ENCODE results near the gene CACNA1S.

CACNA1S gene

DNA sequence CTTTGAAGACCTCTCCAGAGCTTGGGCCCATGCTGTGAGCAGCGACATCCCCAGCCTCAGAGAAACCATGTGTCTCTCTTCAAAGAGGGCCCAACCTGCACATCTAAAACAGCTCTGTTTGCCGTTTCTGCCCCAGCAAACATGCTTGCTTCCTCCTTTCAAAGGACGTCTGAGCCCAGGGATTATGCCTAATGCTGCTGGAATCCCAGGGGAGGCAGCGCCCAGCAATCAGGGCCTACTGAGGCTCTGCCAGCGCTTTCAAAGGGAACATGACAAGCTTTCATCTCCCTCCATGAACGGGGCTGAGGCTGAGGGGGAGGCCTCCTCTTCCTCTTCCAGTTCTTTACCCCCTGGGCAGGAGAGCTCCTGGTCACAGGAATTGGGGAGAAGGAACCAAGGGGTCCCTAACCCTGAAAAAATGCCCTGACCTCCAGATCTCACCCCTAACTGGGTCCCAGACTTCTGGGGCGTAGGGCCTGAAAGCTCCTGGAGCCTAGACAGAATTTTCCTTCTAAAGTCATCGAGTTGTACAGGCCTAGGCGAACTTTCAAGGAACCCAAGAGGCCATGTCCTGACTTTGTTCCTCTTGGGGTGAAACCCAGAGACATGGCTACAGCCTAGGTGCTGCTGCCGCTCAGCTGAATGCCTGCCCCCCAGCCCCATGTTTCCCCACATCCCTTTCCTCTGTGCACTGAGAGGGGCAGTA is 28.2 kb upstream of the CACNA1S start:
- no peak for DNase-seq

- DNase-seq = no peak
Measured at GRCh38 chr1:201139756-201140155, 27.5 kb upstream of the CACNA1S start.

GRCh38 chr1:201139306-201139705 is 27.1 kb upstream of the CACNA1S start:
- DNase-seq = no peak

DNA sequence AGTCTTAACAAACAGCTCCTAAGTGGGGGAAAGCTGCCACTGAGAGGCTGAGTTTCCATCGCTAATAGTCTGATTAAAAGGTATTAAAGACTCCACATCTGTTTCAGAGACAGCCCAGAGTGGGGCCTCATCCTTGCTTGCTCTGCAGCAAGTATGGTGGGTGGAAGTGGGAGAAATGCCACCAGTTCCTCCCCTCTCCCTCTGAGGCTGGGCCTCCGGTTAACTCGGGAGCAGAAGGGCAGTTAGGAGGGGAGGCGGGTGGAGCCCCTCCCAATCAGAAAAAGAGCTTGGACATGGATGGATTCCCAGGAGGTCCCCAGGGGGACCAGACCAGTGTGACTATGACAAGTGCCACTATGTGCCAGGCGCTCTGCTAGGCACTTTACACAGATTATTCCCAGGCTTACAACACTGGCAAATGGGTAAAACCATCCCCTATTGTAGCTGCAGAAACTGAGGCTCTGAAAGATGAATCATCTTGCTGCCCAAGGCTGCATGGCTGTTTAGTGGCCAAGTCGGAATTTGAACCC is 26.1 kb upstream of the CACNA1S start:
- no peak for DNase-seq

DNA sequence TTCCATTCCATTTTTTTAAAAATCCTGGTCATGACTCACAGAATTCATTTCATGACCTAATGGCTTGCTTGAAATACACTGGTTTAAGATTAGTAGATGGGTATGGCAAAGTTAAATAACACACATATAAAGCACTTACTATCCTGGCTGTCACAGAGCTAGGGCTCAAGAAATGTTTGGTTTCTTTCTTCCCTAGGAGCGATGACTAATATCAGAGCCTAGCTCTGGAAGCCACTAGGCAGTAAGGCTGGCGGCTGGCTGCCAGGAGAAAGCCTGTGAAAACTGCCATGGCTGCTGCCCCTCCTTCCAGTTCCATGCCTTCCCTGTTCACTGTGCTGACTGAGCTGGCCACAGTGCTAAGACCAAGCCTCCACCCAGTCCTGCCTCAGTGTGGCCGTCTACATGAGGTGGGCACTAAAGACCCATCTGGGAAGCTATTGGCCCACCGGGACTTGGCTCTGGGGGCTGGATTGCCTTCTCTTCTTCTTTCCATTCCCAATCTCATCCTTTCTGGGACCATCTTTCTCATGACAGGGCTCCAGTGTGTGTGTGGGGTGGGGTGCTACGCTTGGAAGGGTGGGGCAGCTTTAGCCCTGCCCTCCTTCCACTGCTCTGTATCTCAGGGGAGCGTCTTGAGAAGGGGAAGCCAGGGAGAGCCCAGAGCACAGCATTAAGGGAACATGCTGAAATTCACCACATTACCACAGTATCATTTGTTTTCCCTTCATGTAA is 25.5 kb upstream of the CACNA1S start:
- DNase-seq = no peak

GRCh38 chr1:201137024-201137392 is 24.8 kb upstream of the CACNA1S start:
- no peak for DNase-seq

DNA sequence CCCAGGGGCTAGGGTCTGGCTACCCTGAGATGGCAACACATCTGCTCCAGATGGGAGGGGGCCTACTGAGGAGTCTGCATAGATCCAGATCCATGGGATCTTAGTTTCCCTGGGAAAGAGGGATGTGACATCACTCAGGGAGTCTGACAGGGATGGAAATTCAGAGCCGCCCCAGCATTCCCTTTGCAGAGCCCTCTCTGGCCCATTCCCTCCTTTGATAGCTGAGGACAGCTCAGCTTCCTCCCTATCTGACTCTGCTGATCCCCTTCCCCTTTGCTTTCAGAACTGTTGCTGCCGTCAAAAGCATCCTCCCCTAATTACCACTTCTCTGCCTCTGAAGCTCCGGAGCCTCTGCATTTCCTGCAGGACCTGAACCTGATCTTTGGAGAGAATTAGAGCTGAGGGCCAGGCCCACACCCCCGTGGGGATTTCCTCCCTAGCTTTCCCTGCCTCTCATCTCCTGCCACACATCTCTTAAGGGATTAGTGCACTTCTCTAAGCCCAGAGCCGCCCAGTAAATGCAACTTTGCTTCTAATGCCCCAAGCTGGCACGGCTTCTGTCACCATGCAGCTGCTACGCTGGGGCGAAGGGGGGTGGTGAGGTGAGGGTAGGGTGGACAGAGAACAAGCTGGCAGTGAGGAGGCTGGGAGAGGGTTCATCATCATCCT is 24.3 kb upstream of the CACNA1S start:
- no peak for DNase-seq

- no peak for DNase-seq
Measured at GRCh38 chr1:201134405-201134804, 22.2 kb upstream of the CACNA1S start.

DNA sequence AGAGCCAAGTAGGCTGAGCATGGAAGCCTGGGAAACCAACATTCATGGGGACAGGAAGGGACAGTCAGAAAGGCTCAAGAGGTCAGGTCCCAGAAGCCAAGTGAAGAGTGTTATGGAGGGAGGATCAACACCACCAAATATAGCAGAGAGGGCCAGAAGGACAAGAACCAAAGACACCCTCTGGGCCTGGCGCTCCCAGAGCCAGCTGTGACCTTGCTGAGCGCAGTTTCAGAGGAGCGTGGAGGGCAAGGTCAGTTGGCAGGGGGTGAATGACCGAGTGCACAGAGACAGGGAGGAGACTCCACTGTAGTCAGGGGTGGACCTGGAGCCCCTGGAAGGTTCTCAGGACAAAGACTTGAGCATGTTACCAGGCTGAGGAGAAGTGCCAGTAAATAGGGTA is 19.2 kb upstream of the CACNA1S start:
- no peak for DNase-seq

- DNase-seq = no peak
Measured at GRCh38 chr1:201128962-201129361, 16.7 kb upstream of the CACNA1S start.

DNA sequence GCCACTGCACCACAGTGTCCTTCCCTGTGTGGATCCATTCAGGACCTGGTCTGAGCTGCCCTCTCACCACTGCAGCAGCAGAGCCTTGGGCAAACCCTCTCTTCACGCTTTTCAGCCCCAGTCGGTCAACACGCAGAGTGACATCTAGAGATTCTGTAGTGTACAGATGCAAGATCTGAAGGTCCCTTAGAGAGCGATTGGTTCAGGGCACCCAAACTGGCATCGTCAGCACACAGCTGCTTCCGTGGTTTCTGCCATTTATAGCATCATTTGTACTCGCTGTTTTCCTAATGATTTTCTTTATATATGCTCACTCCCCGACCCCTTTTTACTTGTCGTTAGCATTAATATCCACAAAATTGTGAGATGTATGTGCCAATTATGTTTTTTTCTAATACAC is 16.2 kb upstream of the CACNA1S start:
- no peak for DNase-seq

DNA sequence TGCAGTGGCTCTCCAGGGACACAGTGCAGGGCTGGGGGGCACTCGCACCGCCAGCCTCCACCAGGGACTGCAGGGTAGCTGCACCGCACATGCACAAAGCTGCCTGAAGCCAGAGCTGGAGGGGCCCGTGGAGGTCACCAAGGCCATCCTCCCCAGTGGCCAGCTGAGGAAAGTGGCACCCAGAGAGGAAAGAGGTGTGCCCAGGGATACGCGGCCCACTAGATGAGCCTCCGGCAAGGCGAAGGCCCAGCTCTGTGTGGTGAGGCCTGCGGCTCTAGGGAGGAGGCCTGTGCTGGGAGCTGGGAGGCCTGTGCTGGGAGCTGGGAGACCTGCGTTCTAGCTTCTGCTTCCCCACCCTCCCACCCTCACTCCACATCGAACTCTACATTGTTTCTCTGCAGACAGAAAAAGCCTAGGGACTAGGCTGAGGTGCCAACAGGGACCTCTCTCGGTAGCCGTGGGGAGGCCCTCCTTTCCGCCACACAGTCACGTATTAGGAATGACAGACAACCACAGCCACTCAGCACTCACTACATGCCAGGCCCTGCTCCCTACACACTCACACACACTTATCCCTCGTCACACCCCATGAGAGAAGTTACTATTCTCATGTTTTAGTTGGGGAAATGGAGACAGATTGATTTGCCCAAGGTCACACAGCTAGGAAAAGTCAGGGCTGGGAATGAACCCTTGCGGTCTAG is 15.7 kb upstream of the CACNA1S start:
- DNase-seq = no peak

GRCh38 chr1:201126832-201127754 is 14.9 kb upstream of the CACNA1S start, which contains the start of gene ASCL5:
TSS of gene ASCL5 (minus strand) at chr1:201127184. CDS start at chr1:201115372, 11,812 bp downstream.
- DNase-seq = peak; percentile 76

GRCh38 chr1:201126463-201126831 is 14.2 kb upstream of the CACNA1S start:
- DNase-seq = no peak

DNA sequence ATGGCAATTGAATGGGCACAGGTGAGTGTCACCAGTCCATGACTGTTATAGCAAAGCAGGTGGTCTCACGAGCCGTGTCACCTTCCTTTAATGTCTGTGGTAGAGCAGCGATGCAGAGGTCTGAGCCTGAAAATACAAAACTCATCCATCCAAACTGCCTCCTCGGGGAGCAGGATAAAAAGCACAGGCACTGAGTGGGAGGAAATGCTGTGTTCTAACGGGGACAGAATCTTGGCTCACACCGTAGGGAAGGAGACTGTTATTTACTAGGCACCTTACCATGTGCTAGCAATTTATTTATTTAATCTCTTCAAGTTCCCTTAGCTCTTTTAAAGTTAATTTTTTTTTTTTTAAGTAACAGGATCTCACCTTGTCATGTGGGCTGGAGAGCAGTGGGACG is 13.6 kb upstream of the CACNA1S start:
- DNase-seq = no peak

GRCh38 chr1:201125019-201125418 is 12.8 kb upstream of the CACNA1S start:
- DNase-seq = no peak

DNA sequence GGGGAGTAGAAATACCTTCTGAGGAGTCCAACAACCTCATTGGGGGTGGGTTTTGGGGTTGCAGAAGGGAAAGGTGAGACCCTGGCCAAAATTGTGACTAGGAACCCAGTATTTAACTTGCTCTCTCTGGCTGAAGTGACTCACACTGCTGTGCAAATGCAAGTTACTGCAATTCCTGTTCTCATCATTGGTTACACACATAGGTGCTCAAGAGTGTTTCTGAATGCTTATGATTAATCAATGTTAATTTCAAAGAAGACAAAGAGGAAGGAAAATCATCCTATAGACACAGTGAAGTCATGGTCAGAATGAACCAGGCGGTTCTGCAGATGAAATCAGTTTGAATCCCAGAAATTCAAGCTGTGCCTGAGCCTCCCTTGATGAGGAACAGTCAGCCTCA is 11.6 kb upstream of the CACNA1S start:
- no peak for DNase-seq

DNA sequence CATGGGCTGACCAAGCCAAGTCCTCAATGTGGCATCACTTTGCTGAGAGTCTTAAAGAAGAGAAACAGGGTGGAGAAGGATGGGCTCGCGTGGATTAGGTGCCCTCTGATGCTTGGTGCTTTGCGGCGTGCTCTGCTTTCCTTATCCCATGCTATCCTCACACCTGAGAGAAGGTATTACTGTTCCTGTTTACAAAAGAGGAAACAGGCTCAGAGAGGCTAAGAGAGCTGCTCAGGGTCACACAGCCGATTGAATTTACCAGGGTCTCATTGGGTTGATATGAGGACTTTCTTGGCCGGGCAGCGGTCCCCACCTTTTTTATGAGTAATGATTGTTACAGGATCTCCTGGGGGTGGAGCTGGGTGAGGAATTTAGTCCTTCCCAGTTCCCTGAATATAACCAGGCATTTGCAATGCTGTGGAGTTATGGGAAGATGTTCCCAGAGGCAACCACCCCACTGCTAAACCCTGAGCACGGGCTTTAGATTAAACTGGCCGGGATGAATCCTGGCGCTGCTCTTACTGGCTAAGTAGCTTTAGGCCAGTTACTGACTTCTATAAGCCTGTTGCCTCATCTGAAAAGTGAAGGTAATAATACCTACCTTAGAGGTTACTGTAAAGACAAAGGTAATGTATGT is 10.2 kb upstream of the CACNA1S start:
- no peak for DNase-seq

DNA sequence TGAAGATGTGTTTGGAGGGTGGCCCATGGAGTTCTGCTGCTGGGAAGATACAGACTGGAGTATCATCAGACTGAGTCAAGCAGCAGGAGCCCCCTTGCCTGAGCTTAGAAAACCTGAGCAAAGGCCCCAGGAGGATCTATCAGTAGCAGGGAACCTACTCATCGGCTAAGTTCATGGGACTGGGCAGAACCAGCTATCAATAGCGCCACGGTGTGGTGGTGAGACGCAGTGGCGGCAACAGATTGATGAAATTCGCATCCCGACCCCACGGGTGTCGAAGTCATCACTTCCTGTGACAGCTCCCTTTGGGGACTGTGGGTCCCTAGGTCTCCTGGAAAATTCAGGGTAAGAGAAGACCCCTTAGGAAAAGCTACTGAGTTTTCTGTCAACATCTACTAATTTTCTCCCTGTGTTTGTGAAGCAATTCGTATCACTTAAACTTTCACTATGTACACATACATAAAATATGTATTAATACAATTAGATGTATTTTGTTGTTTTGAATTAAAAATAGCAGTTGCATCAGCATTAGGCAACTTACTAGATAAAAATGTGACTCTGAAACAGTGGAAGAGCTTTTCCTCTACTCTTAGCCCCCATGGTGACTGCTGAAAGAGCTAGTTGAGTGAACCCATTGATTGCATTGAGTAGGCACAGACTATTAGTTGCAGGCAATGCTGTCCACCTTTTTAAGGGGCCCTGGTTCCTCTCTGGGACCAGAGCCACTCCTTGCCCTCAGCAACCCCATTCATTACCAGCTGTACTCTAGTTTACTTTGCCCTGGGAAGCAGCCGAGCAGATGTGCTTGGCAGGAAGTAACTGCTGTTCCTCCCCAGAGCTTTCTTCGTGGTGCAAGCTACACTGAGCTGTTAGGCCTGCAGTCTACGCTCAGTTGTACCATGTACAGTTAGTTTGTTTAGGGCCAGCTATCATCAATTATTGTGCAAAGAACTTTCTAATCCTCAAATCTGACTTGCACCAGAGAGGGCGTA is 7.3 kb upstream of the CACNA1S start:
- DNase-seq = no peak

DNA sequence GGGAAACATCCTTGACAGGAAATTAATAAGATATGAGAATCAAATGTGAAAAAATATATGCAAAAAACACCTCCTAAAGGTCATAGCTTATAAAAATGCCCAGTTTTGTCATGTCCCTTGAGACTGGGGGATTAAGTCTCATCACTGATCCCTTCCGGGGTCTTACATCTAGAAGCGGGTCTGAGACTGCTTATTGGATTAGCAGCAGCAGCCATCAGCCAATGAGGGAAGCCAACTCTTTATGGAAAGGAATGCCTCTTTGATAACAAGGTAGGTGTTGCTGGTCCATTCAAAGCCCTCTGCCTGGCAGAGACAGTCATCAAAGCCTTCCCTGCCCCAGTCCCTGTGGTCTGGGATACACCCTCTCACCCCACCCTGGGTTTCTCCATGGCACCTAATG is 3.9 kb upstream of the CACNA1S start:
- no peak for DNase-seq

All from NCI-H510A (cell line).